ENCODE measurements around the gene E2F7. TPM values are rescaled to one million over a fixed set of nuclear protein-coding genes. Genes with fewer than 3 reads are reported as not detected.

The E2F7 gene
- total RNA-seq, 1 donor from 2014 or later = 0.27 TPM

- no peak for DNase-seq
- Histone ChIP-seq H3K27me3 (ENCODE audit: low read depth) (no peaks in the 10 kb centered on the region), H3K27ac (replicated peaks) (no peak overlapping the region), H3K9me3 (replicated peaks) (no peaks in the 10 kb centered on the region), H3K36me3 (no peaks in the 10 kb centered on the region), H3K4me3 (no peak overlapping the region), H3K4me1 (no peaks in the 10 kb centered on the region)
- no peak for TF ChIP-seq CTCF (IDR thresholded peaks at IDR 0.05; ENCODE audit: borderline replicate concordance)
- intact Hi-C loops (cut with micrococcal nuclease) = no loop called here
Measured at GRCh38 chr12:77032406-77032805, 33.0 kb downstream of the E2F7 start.

GRCh38 chr12:77031745-77032144 is 33.6 kb downstream of the E2F7 start:
- DNase-seq = no peak
- Histone ChIP-seq H3K27ac (replicated peaks) (no peak overlapping the region), H3K36me3 (no peaks in the 10 kb centered on the region), H3K27me3 (ENCODE audit: low read depth) (no peaks in the 10 kb centered on the region), H3K9me3 (replicated peaks) (no peaks in the 10 kb centered on the region), H3K4me3 (no peak overlapping the region), H3K4me1 (no peaks in the 10 kb centered on the region)
- intact Hi-C loops (cut with micrococcal nuclease) = no loop called here
- TF ChIP-seq CTCF (IDR thresholded peaks at IDR 0.05; ENCODE audit: borderline replicate concordance) = no peak

GRCh38 chr12:77025782-77026314 is 39.5 kb downstream of the E2F7 start:
- Histone ChIP-seq H3K27ac (replicated peaks) (no peak overlapping the region), H3K36me3 (no peaks in the 10 kb centered on the region), H3K4me1 (no peaks in the 10 kb centered on the region), H3K9me3 (replicated peaks) (no peaks in the 10 kb centered on the region), H3K27me3 (ENCODE audit: low read depth) (no peaks in the 10 kb centered on the region), H3K4me3 (no peak overlapping the region)
- intact Hi-C loops (cut with micrococcal nuclease) = no loop called here
- no peak for TF ChIP-seq CTCF (IDR thresholded peaks at IDR 0.05; ENCODE audit: borderline replicate concordance)
- DNase-seq = no peak

- H3K27me3 ChIP-seq (ENCODE audit: low read depth) = no peaks in the 10 kb centered on the region
- intact Hi-C loops (cut with micrococcal nuclease) = no loop called here
Measured at GRCh38 chr12:77023501-77023900, 41.9 kb downstream of the E2F7 start.

GRCh38 chr12:77019920-77020319 is 45.4 kb downstream of the E2F7 start:
- H3K27me3 ChIP-seq (ENCODE audit: low read depth) = no peaks in the 10 kb centered on the region
- no peak for TF ChIP-seq CTCF (IDR thresholded peaks at IDR 0.05; ENCODE audit: borderline replicate concordance)
- H3K27ac ChIP-seq (replicated peaks) = no peak overlapping the region
- no peaks in the 10 kb centered on the region for H3K4me1 ChIP-seq
- no peaks in the 10 kb centered on the region for H3K9me3 ChIP-seq (replicated peaks)
- no peak for DNase-seq
- intact Hi-C loops (cut with micrococcal nuclease) = no loop called here
- H3K36me3 ChIP-seq = no peaks in the 10 kb centered on the region
- H3K4me3 ChIP-seq = no peak overlapping the region

More at GRCh38 chr12:77023501-77023900, 41.9 kb downstream of the E2F7 start:
- Histone ChIP-seq H3K9me3 (replicated peaks) (no peaks in the 10 kb centered on the region), H3K36me3 (no peaks in the 10 kb centered on the region), H3K4me3 (no peak overlapping the region), H3K4me1 (no peaks in the 10 kb centered on the region), H3K27ac (replicated peaks) (no peak overlapping the region)
- TF ChIP-seq CTCF (IDR thresholded peaks at IDR 0.05; ENCODE audit: borderline replicate concordance) = no peak
- DNase-seq = no peak
